8988T (cell line): ENCODE measurements around the gene IGFALS.
A peak's percentile ranks its signal among the peaks of the same experiment; 100 is the strongest.

ENCODE experiments used
- DNase-seq: peaks from one replicate; pipeline ENCODE4 v3.0.0; 2011

IGFALS gene

DNA sequence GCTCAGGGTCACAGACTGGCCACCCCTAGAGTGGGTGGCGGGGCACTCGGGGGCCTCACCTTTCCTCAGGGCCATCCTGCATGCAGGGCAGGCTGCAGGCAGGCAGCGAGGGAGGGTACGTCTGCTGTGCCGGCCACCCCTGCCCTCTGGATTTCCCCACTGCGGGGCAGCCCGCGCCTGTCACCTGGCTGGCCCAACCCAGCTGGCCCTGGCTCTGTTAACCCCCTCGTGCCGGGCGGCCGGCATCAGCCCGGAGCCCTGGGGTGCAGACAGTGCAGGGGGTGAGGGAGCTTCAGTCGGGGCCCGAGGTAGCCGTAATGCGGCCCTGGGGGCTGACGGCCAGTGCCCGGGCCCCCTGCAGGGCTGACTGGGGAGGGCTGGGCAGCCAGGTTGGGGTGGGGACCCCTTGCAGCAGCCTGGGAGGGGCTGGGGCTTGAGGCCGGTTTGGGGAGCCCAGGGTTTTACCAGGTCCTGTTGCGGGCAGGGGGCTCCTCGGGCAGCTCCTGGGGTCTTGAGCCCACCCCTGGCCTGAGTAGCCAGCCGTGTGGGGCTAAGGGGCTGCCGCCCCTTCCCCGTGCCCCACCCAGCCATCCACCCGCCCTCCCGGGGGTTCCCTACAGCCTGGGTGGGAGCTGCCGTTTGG, at the start of gene IGFALS:
Gene IGFALS, minus strand, starts transcription at position 128 of the 643 bp plus-strand sequence. Its CDS starts 53 bp downstream, at position 75.
- DNase-seq, result peak; percentile 8

- DNase-seq, result no peak
Observed at GRCh38 chr16:1839554-1839953, 46.0 kb upstream of the IGFALS start.

- no peak for DNase-seq
Observed at GRCh38 chr16:1834096-1834495, 40.6 kb upstream of the IGFALS start.

- no peak for DNase-seq
Observed at GRCh38 chr16:1832838-1833454, 39.4 kb upstream of the IGFALS start.

DNA sequence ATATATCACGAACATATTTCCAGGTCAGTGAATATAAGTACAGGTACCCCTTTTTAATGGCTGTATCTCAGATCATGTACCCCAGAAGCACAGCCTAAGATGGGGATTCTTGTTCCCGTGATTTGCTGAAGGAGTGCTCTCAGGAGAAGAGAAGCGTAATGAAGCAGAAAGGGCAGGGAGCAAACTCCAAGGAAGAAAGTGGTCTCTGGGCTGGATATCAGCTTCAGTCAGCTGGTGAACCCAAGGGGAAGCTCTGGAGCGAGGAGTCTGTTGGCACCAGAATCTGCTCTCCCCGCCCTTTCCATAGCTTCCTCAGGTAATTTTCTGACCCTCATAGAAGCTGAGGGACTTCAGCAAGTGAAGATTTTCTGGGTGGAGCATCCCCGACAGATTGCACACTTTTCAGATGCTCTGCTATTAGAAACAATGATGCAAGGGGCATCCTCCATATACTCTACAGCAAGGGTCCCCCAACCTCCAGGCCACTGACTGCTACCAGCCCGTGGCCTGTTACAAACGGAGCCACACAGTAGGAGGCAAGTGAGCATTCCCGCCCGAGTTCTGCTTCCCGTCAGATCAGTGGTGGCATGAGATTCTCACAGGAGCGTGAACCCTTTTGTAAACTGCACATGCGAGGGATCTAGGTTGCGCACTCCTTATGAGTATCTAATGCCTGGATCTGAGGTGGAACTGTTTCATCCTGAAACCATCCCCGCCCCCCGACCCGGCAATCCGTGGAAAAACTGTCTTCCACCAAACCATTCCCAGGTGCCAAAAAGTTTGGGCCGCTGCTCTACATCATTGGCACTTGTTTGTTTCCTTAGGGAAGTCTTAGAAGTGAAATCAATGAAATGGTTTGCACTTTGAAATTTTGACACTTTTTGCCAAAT, 37.9 kb upstream of the IGFALS start:
- DNase-seq, result no peak

GRCh38 chr16:1830213-1830612, 36.7 kb upstream of the IGFALS start:
- DNase-seq, result no peak

DNA sequence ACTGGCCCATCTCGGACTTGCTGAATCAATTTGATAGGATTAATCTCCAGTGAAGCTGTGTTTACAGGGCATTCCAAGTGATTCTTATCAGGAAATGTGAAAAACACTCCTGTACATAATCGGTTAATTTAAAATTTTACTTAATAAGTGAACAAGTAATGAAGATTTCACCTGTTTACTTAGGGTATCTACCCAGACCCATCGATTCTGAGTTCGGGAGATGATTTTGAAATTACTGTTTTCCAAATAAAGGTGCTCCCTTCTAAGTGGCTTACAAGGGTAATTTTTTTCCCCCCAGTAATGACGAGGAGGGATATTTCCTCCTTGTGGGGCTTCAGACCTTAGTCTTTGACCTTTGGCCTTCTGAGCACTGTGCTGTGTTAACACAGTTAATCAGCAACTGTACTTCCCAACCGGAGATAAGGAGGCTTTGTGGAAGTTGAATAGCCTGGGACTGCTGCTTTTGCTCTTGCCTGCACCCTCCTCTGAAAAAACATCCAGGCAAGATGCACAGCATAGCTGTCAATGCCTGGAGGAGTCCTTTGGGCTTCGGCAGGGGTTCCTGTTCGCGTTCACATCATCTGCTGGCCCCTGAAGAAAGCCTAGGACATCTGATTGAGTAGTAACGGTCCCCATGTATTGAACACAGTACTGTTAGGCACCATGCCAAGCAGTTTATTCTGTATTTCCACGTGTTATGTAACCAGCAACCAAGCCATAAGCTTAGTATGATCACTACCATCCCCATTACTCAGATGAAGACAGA, 35.3 kb upstream of the IGFALS start:
- no peak for DNase-seq

DNA sequence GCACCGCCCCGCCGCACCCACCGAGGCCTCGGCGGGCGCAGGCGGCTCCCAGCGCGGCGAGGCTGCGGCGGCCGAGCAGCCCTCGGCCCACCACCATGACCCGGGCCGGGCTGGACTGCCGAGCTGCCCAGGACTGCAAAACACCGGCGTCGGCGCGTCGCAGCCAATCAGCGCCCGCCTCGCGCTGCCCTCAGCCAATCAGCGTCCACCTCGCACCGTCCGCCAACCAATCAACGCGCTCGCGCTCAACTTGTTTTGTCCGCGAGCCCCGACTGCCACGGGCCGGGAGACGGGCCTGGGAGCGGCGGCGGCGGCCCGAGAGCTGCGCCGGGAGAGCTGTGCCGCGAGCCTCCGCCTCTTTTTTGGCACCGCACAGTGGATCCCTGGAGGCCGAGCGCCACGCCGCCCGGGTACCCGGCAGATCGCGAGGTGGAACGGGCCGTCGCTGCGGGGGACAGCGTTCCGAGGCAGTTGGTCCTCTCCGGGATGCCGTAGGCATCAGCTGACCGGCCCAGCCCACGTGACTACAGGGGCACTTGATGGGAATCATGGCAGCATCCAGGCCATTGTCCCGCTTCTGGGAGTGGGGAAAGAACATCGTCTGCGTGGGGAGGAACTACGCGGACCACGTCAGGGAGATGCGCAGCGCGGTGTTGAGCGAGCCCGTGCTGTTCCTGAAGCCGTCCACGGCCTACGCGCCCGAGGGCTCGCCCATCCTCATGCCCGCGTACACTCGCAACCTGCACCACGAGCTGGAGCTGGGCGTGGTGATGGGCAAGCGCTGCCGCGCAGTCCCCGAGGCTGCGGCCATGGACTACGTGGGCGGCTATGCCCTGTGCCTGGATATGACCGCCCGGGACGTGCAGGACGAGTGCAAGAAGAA, 33.4 kb upstream of the IGFALS start, which contains the start of the genes FAHD1 and HAGH:
Gene FAHD1, plus strand, starts transcription at position 516 of the 883 bp plus-strand sequence. Its CDS starts 33 bp downstream, at position 549.
Gene HAGH, minus strand, starts transcription at position 135 of the 883 bp plus-strand sequence. Its CDS starts 38 bp downstream, at position 97.
- DNase-seq, result peak; percentile 90

DNA sequence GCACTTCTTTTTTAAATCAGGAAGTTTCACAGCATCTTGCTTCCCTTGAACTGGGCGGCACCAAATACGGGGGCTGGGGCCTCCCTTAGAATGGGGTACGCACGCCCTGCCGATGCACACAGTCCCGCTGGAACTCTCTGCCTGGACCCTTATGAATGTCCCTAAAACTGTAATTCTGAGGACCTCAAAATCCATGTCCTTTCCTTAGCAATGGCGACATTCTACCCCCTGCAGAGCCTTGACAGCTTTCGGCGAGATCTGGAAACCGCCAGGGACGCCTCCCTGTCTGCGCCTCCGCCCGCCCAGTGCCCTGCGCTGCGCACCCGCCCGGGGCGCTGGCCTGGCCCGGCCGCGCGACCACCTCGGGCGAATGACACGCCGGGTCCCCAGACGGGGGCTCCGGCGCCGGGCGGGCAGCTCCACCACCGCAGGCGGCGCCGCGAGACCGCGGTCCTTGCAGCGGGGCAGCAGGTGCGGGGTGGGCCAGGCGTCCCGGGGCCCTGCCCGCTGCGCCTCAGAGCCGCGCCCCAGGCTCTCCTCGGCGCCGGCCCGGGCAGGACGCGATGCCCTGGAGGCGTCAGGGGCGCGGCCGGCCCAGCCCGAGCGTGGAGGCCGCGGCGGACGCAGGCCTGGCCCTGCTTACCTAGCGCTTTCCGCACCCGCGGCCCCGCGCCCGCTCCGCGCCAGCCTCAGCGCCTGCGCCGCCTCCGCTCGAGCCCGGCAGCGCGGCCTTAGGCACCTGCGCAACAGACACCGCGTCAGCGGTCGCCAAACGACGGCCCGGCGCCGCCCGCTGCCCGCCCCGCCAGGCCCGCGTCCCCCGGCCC, 32.6 kb upstream of the IGFALS start:
- peak; percentile 65 for DNase-seq

DNA sequence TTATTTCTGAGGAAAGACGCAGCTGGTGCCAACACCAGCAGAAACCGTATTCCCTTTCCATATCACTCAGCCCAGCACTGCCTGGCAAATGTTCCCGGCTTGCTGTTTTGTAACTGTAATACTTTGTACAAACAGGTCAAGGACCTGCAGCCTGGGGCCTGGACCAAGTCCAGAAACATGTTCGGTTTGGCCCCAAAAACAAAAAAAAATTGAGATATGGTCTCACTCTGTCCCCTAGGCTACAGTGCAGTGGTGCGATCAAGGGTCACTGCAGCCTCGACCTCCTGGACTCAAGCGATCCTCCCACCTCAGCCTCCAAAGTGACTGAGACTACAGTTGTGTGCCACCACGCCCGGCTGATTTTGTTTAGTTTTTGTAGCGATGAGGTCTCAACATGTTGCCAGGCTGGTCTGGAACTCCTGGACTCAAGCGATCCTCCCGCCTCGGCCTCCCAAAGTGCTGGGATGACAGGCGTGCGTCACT, 31.9 kb upstream of the IGFALS start:
- no peak for DNase-seq

GRCh38 chr16:1823821-1824220, 30.3 kb upstream of the IGFALS start:
- DNase-seq, result peak; percentile 76

DNA sequence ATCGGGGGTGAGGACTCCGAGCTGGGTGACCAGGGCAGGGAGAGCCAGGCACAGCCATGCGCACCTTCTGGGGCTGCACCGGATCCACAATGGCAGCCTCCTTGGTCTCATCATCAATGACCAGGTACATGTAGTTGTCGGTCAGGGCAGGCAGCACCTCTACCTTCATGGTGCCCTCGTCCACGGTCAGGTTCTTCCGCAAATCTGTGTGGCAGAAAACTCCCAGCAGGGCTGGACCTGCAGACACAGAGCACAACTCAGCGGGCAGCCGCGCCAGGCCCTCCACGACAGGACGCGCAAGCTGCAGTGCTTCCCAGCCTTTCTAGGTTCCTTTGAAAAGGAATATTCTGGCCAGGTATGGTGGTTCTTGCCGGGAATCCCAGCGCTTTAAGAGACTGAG, 29.3 kb upstream of the IGFALS start:
- no peak for DNase-seq

GRCh38 chr16:1821861-1822611, 28.5 kb upstream of the IGFALS start:
- no peak for DNase-seq

- no peak for DNase-seq
Observed at GRCh38 chr16:1820946-1821290, 27.4 kb upstream of the IGFALS start.

DNA sequence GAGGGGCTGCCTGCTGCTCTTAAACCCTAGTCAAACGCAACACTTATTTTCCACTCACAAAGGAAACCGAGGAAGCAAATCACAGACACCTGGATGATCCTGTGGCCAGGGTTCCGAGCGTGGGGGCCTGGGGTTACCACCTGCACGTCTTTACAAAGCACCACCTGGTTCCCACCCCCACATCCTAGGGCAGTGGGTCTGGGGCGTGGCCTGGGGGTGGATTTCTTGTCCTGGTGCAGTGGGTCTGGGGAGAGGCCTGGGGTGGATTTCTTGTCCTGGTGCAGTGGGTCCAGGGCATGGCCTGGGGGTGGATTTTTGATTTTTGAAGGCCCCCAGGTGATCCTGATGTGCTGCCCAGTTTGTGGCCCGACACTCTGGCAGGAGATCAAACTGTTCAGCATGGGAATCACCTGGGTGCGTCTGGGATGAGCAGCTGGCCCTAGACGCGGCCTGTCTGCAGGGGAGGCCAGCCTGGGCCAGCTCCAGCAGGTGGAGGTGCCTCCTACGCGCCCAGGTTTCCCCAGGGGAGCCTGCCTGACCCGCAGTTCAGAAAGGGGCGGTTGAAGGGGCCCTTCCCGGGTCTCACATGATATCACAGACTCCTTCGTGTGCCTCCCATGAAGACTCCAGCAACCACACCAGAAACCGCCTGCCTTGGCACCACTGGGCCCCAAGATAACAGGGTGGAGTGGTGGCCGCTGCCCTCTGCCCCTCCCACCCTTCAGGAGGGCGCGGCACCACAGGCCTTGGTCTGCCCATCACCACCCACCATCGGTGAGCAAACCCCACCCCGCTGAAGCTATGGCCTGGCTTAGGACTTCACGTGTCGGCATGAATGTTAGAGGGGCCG, 26.8 kb upstream of the IGFALS start:
- no peak for DNase-seq

DNA sequence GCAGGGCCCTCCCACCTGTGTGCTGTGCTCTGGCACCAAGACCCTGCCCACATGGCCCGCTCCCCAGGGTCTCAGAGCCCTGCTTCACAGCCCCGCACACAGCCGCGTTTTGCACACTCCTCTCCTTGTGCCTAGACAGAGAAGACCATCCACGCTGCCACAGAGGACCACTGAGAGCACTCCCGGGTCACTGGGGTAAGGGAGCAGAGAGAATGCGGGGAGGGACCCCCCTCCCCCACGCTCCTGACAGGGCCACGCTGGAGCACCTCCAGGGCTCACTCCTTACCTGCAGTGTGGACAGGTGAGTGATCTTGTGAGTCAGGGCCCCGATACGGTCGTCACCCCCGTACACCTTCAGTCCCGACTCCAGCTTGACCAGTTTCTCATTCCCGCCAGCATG, 26.1 kb upstream of the IGFALS start:
- no peak for DNase-seq

DNA sequence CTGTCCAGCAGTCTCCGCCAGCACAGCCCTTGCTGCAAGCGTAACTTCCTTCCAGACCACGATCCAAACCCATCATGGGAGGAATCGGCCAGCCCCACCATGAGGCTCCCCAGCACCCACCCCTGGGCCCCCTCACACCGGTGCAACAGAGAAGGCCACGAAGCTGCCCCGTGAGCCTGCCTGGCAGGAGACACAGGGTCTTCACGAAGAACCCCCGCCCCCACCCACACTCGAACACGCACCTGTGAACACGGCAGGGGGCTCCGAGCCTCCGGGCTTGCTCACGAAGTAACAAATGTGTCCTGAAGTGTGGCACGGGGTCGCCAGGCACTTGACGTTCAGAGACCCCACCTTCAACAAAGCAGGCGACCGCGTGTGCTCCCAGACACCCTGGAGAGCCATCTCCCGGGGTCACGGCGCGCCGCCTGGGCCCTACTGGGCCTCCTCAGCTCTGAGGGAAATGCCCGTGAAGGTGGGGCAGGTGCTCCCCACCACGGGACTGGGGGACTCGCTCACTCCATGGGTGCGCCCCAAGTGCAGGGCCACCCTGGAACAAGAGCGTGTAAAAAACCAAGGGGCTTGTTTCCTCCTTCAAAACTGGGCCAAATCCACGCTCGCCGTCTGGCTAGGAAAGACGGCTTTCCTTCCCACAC, 25.5 kb upstream of the IGFALS start:
- no peak for DNase-seq

DNA sequence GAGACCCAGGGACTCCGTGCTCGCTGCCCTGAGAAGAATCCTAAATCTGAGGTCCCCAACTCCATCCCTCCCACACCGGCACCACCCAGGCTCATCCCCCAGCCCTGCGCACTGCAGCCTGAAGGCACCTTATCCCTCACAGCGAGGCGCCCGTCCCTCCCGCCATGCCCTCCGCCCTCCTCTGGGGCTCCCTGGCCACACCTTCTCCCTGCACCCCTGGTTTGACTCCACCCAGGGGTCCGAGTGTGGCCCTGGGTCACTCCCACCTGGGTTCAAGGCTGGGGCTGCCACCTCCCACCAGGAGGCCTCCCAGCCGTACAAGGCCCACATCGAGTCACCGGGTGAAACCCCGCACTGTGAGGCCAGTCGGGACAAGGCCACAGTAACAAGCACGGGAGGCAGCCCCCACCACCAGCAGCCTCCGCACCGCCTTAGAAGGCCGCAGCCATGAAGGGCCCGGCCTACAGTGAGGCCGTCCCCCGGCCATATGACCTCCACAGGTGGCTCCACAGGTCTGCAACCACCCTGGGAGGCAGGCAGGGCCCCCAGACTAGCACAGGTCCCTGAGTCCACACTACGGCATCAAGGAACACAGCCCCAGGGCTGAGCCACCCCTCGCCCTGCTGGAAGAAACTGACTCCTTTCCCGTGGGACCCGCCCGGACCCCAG, 24.8 kb upstream of the IGFALS start:
- DNase-seq, result no peak
